Thymus (tissue), 11 donors: ENCODE measurements around the gene ZCCHC8. TPM values are rescaled to one million over a fixed set of nuclear protein-coding genes. Genes with fewer than 3 reads are reported as not detected.
"Not testable (repeated sequence)": the region's sequence is repeated elsewhere in the genome, so short reads cannot be mapped to it uniquely, and the experiment has no call there.

ENCODE experiments used
- DNase-seq, 9 donors: peaks; one replicate each; pipeline ENCODE4 v3.0.0-alpha.2; 2013; ENCODE audit warnings: low spot score in 9 of 9, low read depth in 6 of 9, missing footprints in 1 of 9
- H3K27ac ChIP-seq, 2 donors: one replicate each; pipeline ENCODE4 v1.5.1; 2013; ENCODE audit warnings: control low read depth in 1 of 2, low read depth in 1 of 2, low read length in 1 of 2, mild to moderate bottlenecking in 1 of 2, moderate library complexity in 1 of 2
- H3K27me3 ChIP-seq, 2 donors: one replicate each; pipeline ENCODE4 v1.5.1; 2013; ENCODE audit warnings: low read length in 1 of 2; ENCODE audit not compliant: control insufficient read depth in 2 of 2, insufficient read depth in 1 of 2
- H3K36me3 ChIP-seq, 2 donors: one replicate each; pipeline ENCODE4 v1.5.1; 2013; ENCODE audit warnings: low read length in 1 of 2, mild to moderate bottlenecking in 1 of 2, moderate library complexity in 1 of 2; ENCODE audit not compliant: control insufficient read depth in 2 of 2, insufficient read depth in 2 of 2
- H3K4me1 ChIP-seq, 2 donors: one replicate each; pipeline ENCODE4 v1.5.1; 2013; ENCODE audit warnings: low read length in 2 of 2; ENCODE audit not compliant: control insufficient read depth in 2 of 2, insufficient read depth in 2 of 2
- H3K4me3 ChIP-seq, 2 donors: one replicate each; pipeline ENCODE4 v1.5.1; 2013; ENCODE audit warnings: low read length in 2 of 2, control low read depth in 1 of 2, mild to moderate bottlenecking in 1 of 2
- H3K9me3 ChIP-seq, 2 donors: one replicate each; pipeline ENCODE4 v1.5.1; 2013; ENCODE audit warnings: low read length in 1 of 2, mild to moderate bottlenecking in 1 of 2; ENCODE audit not compliant: control insufficient read depth in 2 of 2, insufficient read depth in 1 of 2
- WGBS: extraction: QIAGEN DNeasy Blood & Tissue Kit; methylation state at CpG from one replicate; pipeline ENCODE4 v1.1.7; 2013; 5-methylcytosine and 5-hydroxymethylcytosine counted together
- polyA plus RNA-seq: library from polyadenylated mRNA; stranded (reverse); fragments of 200-250 nt; gene quantifications from one replicate; pipeline ENCODE4 v1.2.3, GENCODE V29; 2013
- total RNA-seq: library from RNA; stranded (reverse); fragments of 120-200 nt; gene quantifications from one replicate; pipeline ENCODE4 v1.2.4, GENCODE V29; 2013
- donor health status: healthy.

ZCCHC8 gene
- total and polyA plus RNA-seq, 2 donors = 24.6 to 46.7 TPM

DNA sequence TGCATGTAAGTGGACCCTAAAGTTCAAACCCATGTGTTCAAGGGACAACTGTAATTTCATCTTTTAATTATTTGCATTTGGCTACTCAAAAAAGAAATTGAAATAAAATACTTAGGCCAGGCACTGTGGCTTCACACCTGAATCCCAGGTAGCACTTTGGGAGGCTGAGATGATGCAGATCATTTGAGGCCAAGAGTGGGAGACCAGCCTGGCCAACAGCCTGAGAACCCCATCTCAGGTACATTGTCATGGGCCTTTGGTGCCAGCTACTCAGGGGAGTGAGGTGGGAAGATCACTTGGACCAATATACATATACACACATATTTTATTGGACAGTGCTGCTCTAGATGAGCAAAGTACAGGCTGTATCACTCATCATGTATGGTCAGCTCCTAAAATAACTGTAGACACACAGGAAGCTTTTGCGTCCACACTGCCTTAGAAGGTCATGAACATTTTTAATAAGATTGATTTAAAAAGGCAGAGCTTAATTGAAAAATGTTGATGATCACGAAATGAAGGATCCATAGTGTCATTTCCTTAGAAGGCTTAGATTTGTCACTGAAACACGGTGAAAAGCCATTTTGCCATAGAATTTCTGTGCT is 2.5 kb upstream of the ZCCHC8 start:
- H3K4me1 ChIP-seq = peaks cover 3 to 14% of the 10 kb centered on the region in 2 donors
- no peak overlapping the region for H3K27ac ChIP-seq
- no peak overlapping the region for H3K4me3 ChIP-seq
- WGBS = 98% methylated on average over 3 of the region's 3 CpGs
- no peaks in the 10 kb centered on the region for H3K9me3 ChIP-seq
- H3K27me3 ChIP-seq = no peaks in the 10 kb centered on the region
- peaks cover 36 to 60% of the 10 kb centered on the region in 2 donors for H3K36me3 ChIP-seq
- DNase-seq = no peak

DNA sequence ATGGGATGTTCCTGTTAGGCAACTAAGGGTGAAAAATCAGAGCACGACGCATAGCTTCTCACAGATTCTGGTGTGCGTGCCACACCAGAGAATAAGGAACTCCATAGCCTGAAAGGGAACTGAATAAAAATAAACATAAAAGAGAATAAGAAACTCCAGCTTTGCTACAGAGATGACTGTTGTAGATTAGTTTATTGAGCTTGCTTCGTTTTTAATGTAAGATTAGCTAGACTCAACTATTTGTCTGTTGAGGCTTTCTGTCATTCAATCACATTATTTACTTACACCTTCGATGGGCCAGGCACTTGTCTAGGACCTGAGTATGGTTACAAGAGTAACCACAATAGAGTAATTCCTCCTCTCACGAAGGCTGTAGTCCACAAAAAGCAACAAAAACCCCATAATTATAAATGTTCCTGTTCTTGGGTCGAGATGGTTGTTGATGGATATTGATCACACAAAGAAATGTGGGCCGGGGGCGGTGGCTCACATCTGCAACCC is 807 bp upstream of the ZCCHC8 start:
- H3K9me3 ChIP-seq = no peaks in the 10 kb centered on the region
- peak overlapping the region; percentile 78 to 84 for H3K4me3 ChIP-seq
- H3K4me1 ChIP-seq = peaks cover 3 to 14% of the 10 kb centered on the region in 2 donors
- H3K27ac ChIP-seq = peak overlapping the region; percentile 93 to 97
- WGBS = 63% methylated on average over 9 of the region's 9 CpGs
- H3K27me3 ChIP-seq = no peaks in the 10 kb centered on the region
- H3K36me3 ChIP-seq = peaks cover 21 to 58% of the 10 kb centered on the region in 2 donors
- DNase-seq = no peak

DNA sequence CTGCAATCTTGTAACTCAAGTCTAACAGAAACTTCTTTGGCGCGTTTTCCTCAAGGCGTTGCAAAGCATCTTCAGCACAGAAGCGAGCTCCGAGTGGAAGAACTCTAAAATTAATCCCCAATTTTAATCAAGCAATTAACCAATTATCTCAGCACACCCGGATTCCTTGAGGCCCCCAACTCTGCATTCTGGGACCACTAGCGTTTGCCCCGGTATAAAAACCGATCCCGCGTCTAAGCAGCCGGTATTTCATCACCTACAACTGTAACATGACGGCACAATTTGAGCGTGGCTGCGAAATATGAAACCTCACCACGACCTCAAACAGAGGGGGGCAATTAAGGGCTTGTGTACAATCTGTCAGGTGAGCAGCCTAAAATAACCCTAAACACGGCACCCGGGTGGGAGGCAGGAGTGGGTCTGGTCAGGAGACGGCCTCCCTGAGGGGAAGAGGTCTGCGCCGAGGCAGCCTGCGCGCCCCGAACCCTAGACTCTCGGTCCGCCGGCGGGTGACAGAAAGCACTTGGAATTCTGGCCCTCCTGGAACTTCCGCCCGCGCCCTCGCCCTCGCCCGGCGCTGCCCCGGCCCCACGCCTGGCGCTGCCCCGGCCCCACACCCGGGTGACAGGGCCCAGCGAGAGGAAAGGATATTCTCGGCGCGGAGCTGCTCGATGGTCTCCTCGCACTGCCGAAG is 594 bp downstream of the ZCCHC8 start:
- H3K27ac ChIP-seq = peak overlapping the region; percentile 93 to 97
- peak overlapping the region; percentile 78 to 84 for H3K4me3 ChIP-seq
- peaks cover 12 to 54% of the 10 kb centered on the region in 2 donors for H3K36me3 ChIP-seq
- no peaks in the 10 kb centered on the region for H3K9me3 ChIP-seq
- H3K27me3 ChIP-seq = no peaks in the 10 kb centered on the region
- under 1% methylated on average over 47 of the region's 47 CpGs for WGBS
- peaks cover 3 to 14% of the 10 kb centered on the region in 2 donors for H3K4me1 ChIP-seq
- DNase-seq = peak; percentile 11 to 74 (median 37)

DNA sequence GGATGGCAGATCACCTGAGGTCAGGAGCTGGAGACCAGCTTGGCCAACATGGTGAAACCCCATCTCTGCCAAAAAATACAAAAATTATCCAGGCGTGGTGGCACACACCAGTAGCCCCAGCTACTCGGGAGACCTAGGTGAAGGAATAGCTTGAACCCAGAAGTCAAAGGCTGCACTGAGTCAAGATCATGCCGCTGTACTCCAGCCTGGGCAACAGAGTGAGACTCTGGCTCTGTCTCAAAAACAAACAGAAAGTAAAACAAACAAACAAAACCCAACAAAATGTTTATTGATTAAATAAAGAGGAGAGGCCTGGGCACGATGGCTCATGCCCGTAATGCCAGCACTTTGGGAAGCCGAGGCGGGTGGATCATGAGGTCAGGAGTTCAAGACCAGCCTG is 5.5 kb downstream of the ZCCHC8 start:
- H3K36me3 ChIP-seq = peaks cover 23 to 61% of the 10 kb centered on the region in 2 donors
- no peaks in the 10 kb centered on the region for H3K27me3 ChIP-seq
- H3K4me3 ChIP-seq = no peak overlapping the region
- DNase-seq = no peak
- peaks cover 3 to 4% of the 10 kb centered on the region in 2 donors for H3K4me1 ChIP-seq
- no peak overlapping the region for H3K27ac ChIP-seq
- no peaks in the 10 kb centered on the region for H3K9me3 ChIP-seq
- 96% methylated on average over 7 of the region's 7 CpGs for WGBS

DNA sequence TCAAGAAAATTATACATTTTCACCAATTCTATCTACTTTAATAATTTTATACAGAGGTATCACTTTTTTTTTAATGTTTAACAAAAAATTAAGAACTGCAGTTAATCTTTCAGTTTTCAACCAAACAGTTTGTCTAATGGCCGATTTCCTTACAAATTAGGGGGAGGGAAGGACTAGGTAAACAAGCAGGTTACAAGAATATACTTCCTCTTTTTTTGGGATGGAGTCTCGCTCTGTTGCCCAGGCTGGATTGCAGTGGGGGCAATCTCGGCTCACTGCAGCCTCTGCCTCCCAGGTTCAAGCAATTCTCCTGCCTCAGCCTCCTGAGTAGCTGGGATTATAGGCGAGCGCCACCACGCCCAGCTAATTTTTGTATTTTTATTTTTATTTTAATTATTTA is 7.5 kb downstream of the ZCCHC8 start:
- H3K27me3 ChIP-seq, H3K9me3 ChIP-seq, DNase-seq, H3K4me1 ChIP-seq, H3K27ac ChIP-seq, H3K4me3 ChIP-seq: not testable (repeated sequence)
- 79% methylated on average over 6 of the region's 6 CpGs for WGBS
- peaks cover 29 to 79% of the 10 kb centered on the region in 2 donors for H3K36me3 ChIP-seq

DNA sequence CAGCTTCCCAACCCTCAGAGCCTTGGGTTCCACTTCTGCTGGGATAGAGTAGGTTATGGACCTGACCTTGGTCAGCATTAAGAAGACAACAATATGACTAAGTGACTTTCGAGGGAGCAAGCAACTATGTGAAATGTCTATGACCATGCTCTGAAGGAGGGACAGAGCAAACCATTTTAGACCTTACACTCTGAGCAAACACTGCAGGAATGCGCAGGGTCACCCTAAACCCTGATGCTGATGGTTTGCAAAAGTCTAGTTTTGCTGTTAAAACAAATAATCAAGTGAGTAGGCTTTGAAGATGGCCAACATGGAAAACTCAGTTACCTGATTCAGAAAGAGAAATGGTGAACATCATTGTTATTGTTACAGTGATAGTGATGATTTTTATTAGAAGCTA is 8.7 kb downstream of the ZCCHC8 start:
- Histone ChIP-seq H3K4me1 (no peaks in the 10 kb centered on the region), H3K27me3 (no peaks in the 10 kb centered on the region), H3K27ac (no peak overlapping the region), H3K4me3 (no peak overlapping the region), H3K36me3 (peaks cover 35 to 80% of the 10 kb centered on the region in 2 donors), H3K9me3 (no peaks in the 10 kb centered on the region)
- no peak for DNase-seq
- 94% methylated on average over 2 of the region's 2 CpGs for WGBS

DNA sequence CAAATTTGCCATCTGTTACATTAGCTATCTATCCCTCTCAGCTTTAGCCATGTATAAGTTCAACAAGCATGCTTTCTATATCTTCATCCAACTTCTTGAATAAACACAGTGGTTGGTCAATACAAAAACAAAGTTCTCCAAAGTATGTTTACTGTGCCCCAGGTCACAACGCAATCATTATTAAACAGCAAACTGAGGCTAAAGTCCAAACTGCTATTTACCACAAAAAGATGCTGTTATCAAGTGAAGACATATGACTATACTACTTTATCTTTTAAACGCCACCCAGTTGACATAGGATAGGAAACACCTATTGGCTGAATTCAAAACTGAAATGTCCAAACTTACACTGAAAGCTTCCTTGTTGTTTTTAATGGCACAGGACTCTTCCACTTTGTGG is 11.7 kb downstream of the ZCCHC8 start:
- no peak overlapping the region for H3K4me3 ChIP-seq
- no peak overlapping the region for H3K27ac ChIP-seq
- H3K27me3 ChIP-seq = no peaks in the 10 kb centered on the region
- H3K9me3 ChIP-seq = no peaks in the 10 kb centered on the region
- H3K4me1 ChIP-seq = no peaks in the 10 kb centered on the region
- WGBS = 99% methylated on average over 2 of the region's 2 CpGs
- H3K36me3 ChIP-seq = peaks cover 45 to 87% of the 10 kb centered on the region in 2 donors
- no peak for DNase-seq

DNA sequence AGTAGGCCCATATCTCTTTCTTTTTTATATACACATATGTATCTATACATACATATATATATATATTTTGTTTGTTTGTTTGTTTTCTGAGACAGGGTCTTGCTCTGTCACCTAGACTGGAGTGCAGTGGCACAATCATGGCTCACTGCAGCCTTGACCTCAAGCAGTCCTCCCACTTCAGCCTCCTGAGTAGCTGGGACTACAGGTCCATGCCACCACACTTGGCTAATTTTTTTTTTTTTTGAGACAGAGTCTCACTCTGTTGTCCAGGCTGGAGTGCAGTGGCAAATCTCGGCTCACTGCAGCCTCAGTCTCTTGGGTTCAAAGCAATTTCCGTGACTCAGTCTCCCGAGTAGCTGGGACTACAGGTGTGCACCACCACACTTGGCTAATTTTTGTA is 12.9 kb downstream of the ZCCHC8 start:
- WGBS = 97% methylated on average over 3 of the region's 3 CpGs
- not testable (repeated sequence) for H3K9me3 ChIP-seq, H3K4me1 ChIP-seq, H3K27me3 ChIP-seq, H3K27ac ChIP-seq, DNase-seq, H3K4me3 ChIP-seq
- H3K36me3 ChIP-seq = peaks cover 50 to 89% of the 10 kb centered on the region in 2 donors

DNA sequence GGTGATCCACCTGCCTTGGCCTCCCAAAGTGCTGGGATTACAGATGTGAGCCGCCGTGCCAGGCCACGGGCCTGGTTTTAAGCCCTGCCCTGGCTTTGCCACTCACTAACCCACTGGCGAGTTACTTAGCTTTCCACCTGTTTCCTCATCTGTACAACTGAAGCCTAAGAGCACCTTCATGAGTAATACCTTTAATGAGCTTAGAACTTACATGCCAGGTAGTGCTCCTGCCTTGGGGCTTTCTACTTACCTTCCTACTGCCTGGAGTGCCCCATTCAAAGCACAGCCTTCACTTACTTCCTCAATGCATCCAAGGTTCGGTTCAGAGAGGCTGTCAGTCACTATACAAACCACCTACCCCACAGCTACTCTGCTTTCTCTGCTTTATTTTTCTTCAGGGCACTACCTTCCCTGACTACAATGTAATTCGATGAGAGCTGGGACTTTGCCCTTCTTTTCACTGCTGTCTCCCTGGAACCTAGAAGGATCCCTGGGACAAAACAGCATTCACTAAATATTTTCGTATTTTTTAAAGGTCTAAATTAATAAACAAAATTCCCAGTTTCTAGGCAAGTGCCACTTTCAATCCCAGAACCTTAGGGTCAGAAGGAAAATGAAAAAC is 13.8 kb downstream of the ZCCHC8 start:
- Histone ChIP-seq H3K27me3 (no peaks in the 10 kb centered on the region), H3K4me1 (no peaks in the 10 kb centered on the region), H3K9me3 (no peaks in the 10 kb centered on the region), H3K36me3 (peaks cover 45 to 85% of the 10 kb centered on the region in 2 donors), H3K27ac (no peak overlapping the region), H3K4me3 (no peak overlapping the region)
- DNase-seq = no peak
- WGBS = 96% methylated on average over 7 of the region's 7 CpGs
